Epithelial cell of esophagus (primary cell): Measurements from ENCODE around the gene NELFB.

ENCODE experiments used
- DNase-seq: peaks from one replicate; pipeline ENCODE4 v3.0.0; 2010; ENCODE audit warnings: low read depth
- H3K4me3 ChIP-seq: 2 replicates; pipeline ENCODE4 v1.5.1; 2011; ENCODE audit warnings: mild to moderate bottlenecking, low read length, control low read depth
- CTCF ChIP-seq: IDR thresholded peaks from 2 replicates; pipeline ENCODE4 v1.5.1; 2011; ENCODE audit warnings: low read depth, mild to moderate bottlenecking, low read length, control low read depth, inconsistent platforms; ENCODE audit not compliant: insufficient read depth; ENCODE audit errors: missing control alignments

The NELFB gene

GRCh38 chr9:137295849-137296669 is 40.9 kb downstream of the NELFB start:
- no peak overlapping the region for H3K4me3 ChIP-seq
- peak; percentile 38 for DNase-seq
- no peak for TF ChIP-seq CTCF

GRCh38 chr9:137296670-137297664 is 41.8 kb downstream of the NELFB start:
- TF ChIP-seq CTCF, result no peak
- H3K4me3 ChIP-seq, result no peak overlapping the region
- peak; percentile 34 for DNase-seq

GRCh38 chr9:137297966-137298365 is 42.8 kb downstream of the NELFB start:
- no peak for TF ChIP-seq CTCF
- DNase-seq, result peak; percentile 27
- H3K4me3 ChIP-seq, result no peak overlapping the region

GRCh38 chr9:137298401-137299202 is 43.5 kb downstream of the NELFB start:
- TF ChIP-seq CTCF, result no peak
- DNase-seq, result peak; percentile 50
- no peak overlapping the region for H3K4me3 ChIP-seq

- DNase-seq, result peak; percentile 19
- no peak for TF ChIP-seq CTCF
- H3K4me3 ChIP-seq, result no peak overlapping the region
Observed at GRCh38 chr9:137299203-137299565, 44.1 kb downstream of the NELFB start.

GRCh38 chr9:137299938-137300337 is 44.8 kb downstream of the NELFB start:
- H3K4me3 ChIP-seq, result peak overlapping the region; percentile 66
- no peak for DNase-seq
- TF ChIP-seq CTCF, result no peak
